Prostate gland (tissue), 2 donors: ENCODE measurements around the gene RBFOX2. TPM values are rescaled to one million over a fixed set of nuclear protein-coding genes. Genes with fewer than 3 reads are reported as not detected.

Source experiments
- DNase-seq: peaks from one replicate; pipeline ENCODE4 v3.0.0-alpha.2; 2019; ENCODE audit warnings: low spot score
- H3K27ac ChIP-seq, 2 donors: fragments of 200-600 bp; sonication (generic); 2 replicates each; pipeline ENCODE4 v1.5.1; 2017 to 2019
- H3K27me3 ChIP-seq: fragments of 200-600 bp; sonication (generic); replicated peaks from 2 replicates; pipeline ENCODE4 v1.5.1; 2019; ENCODE audit not compliant: insufficient read depth
- H3K36me3 ChIP-seq, 2 donors: fragments of 200-600 bp; sonication (generic); 1 replicate in 1 of 2; 2 replicates in 1 of 2; pipeline versions ENCODE4 v1.5.1 to v1.8.1; 2017 to 2019
- H3K4me1 ChIP-seq: fragments of 200-600 bp; sonication (generic); replicated peaks from 2 replicates; pipeline ENCODE4 v1.5.1; 2019
- H3K4me3 ChIP-seq, 2 donors: fragments of 200-600 bp; sonication (generic); 2 replicates each; pipeline ENCODE4 v1.5.1; 2017 to 2019
- H3K9me3 ChIP-seq: fragments of 200-600 bp; sonication (generic); 2 replicates; pipeline ENCODE4 v1.5.1; 2017
- CTCF ChIP-seq, 4 experiments: fragments of 200-600 bp in 2 of 4; fragments of 450-650 bp in 2 of 4; sonication (generic) in 2 of 4; IDR thresholded peaks; 1 replicate in 3 of 4; 2 replicates in 1 of 4; pipeline ENCODE4 v1.5.1; 2016 to 2019; ENCODE audit warnings: antibody characterized with exemption in 4 of 4, mild to moderate bottlenecking in 2 of 4, moderate library complexity in 2 of 4
- POLR2A ChIP-seq: fragments of 450-650 bp; IDR thresholded peaks from one replicate; pipeline ENCODE4 v1.6.1; 2016; ENCODE audit warnings: antibody characterized with exemption, mild to moderate bottlenecking
- POLR2AphosphoS5 ChIP-seq: sonication (generic); formaldehyde crosslinking; IDR thresholded peaks from one replicate; pipeline ENCODE4 v1.6.1; 2017; ENCODE audit warnings: antibody characterized with exemption
- WGBS: methylation state at CpG from one replicate; pipeline ENCODE4 v1.1.5; 2018; 5-methylcytosine and 5-hydroxymethylcytosine counted together
- intact Hi-C: fragments of 100-400 bp; cut with DNase I; formaldehyde crosslinking; loops from one replicate; pipeline ENCODE4 v1.14.2; 2022
- total RNA-seq, 2 donors: library from RNA; depleted of rRNA; stranded (reverse); fragments of >200 nt; gene quantifications; one replicate each; pipeline ENCODE4 v1.1.0, GENCODE V29; 2016

RBFOX2 gene
- total RNA-seq, 2 donors from 2014 or later = 59.8 to 79.4 TPM

- intact Hi-C loops = no loop called here
- H3K9me3 ChIP-seq = no peaks in the 10 kb centered on the region
- no peaks in the 10 kb centered on the region for H3K36me3 ChIP-seq
- H3K27me3 ChIP-seq = no peaks in the 10 kb centered on the region
- 65% methylated on average over 4 of the region's 4 CpGs for WGBS
- H3K27ac ChIP-seq = no peak overlapping the region
- TF ChIP-seq CTCF (IDR thresholded peaks at IDR 0.05) (no peak), POLR2A (no peak), POLR2AphosphoS5 (no peak)
- H3K4me3 ChIP-seq = no peak overlapping the region
- no peak for DNase-seq
- no peaks in the 10 kb centered on the region for H3K4me1 ChIP-seq
Observed at GRCh38 chr22:35721960-35722359, 306.7 kb downstream of the RBFOX2 start.

GRCh38 chr22:35719212-35719875, 309.3 kb downstream of the RBFOX2 start:
- 86% methylated on average over 14 of the region's 15 CpGs for WGBS
- Histone ChIP-seq H3K4me1 (no peaks in the 10 kb centered on the region), H3K9me3 (no peaks in the 10 kb centered on the region), H3K27ac (no peak overlapping the region), H3K27me3 (no peaks in the 10 kb centered on the region), H3K4me3 (no peak overlapping the region), H3K36me3 (no peaks in the 10 kb centered on the region)
- DNase-seq = no peak
- intact Hi-C loops = no loop called here
- TF ChIP-seq CTCF (IDR thresholded peaks at IDR 0.05) (no peak), POLR2AphosphoS5 (no peak), POLR2A (no peak)

DNA sequence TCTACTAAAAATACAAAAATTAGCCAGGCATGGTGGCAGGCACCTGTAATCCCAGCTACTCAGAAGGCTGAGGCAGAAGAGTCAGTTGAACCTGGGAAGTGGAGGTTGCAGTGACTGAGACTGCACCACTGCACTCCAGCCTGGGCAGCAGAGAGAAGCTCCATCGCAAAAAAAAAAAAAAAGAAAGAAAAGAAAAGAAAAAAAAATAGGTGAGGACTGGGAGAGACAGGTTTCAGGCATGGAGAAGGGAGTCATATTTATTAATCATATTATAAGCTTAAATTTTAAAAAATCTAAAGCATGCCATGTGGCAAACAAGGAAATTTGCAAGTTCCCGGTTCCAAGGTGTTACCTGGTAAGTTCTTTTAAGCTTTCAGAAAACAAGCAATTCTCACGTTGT, 311.1 kb downstream of the RBFOX2 start, which contains the start of gene APOL5:
TSS of gene APOL5 (plus strand) at position 301 of the 400 bp plus-strand sequence. CDS start at position 301, 0 bp downstream.
- H3K9me3 ChIP-seq = no peaks in the 10 kb centered on the region
- H3K27me3 ChIP-seq = no peaks in the 10 kb centered on the region
- H3K27ac ChIP-seq = no peak within 1 kb of the TSS
- no peaks in the 10 kb centered on the region for H3K36me3 ChIP-seq
- 74% methylated on average over 3 of the region's 3 CpGs for WGBS
- no peak within 1 kb of the TSS for H3K4me3 ChIP-seq
- no peaks in the 10 kb centered on the region for H3K4me1 ChIP-seq
- intact Hi-C loops = no loop called here
- TF ChIP-seq POLR2AphosphoS5 (no peak), POLR2A (no peak), CTCF (IDR thresholded peaks at IDR 0.05) (no peak)
- DNase-seq = no peak

DNA sequence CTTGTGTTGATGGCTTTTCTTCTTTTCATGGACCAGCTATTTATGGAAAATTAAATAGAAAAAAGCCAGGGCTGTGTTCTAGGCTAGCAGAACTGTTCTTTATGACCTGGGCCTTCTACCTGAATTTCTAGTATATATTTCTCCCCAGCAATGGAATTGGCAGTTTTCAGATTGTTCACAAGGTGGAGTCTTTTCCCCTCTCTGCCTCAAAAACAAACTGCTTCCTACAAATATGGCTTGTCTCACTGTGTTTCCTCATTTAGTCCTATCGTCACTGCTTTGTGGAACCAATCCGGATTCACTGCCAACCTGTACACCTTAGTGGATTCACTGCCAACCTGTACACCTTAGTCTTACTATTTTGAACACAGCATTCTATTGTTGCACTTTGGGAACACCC, 316.0 kb downstream of the RBFOX2 start:
- H3K4me3 ChIP-seq = no peak overlapping the region
- H3K9me3 ChIP-seq = no peaks in the 10 kb centered on the region
- no peak overlapping the region for H3K27ac ChIP-seq
- H3K4me1 ChIP-seq = no peaks in the 10 kb centered on the region
- TF ChIP-seq POLR2A = no peak
- no peak for TF ChIP-seq CTCF (IDR thresholded peaks at IDR 0.05)
- no peak for TF ChIP-seq POLR2AphosphoS5
- H3K27me3 ChIP-seq = no peaks in the 10 kb centered on the region
- intact Hi-C loops = no loop called here
- WGBS = 89% methylated on average over 2 of the region's 2 CpGs
- DNase-seq = no peak
- H3K36me3 ChIP-seq = no peaks in the 10 kb centered on the region

DNA sequence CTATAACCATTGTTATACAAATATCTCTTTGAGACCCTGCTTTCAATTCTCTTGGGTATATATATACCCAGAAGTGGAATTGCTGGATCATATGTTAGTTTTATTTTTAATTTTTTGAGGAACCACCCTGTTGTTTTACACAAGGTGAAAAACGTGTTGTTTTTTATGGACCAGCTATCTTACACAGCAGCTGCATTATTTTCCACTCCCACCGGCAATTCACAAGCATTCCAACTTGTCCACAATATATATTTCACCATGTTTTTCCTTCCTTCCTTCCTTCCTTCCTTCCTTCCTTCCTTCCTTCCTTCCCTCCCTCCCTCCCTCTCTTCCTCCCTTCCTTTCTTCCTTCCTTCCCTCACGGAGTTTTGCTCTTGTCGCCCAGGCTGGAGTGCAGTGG, 317.3 kb downstream of the RBFOX2 start:
- intact Hi-C loops = no loop called here
- TF ChIP-seq CTCF (IDR thresholded peaks at IDR 0.05) = no peak
- no peak for TF ChIP-seq POLR2AphosphoS5
- TF ChIP-seq POLR2A = no peak
- no peaks in the 10 kb centered on the region for H3K36me3 ChIP-seq
- no peaks in the 10 kb centered on the region for H3K27me3 ChIP-seq
- no peak overlapping the region for H3K4me3 ChIP-seq
- no peak for DNase-seq
- no peak overlapping the region for H3K27ac ChIP-seq
- H3K9me3 ChIP-seq = no peaks in the 10 kb centered on the region
- 81% methylated on average over 4 of the region's 4 CpGs for WGBS
- no peaks in the 10 kb centered on the region for H3K4me1 ChIP-seq
